Measurements from ENCODE around the gene NR2C1.

NR2C1 gene

DNA sequence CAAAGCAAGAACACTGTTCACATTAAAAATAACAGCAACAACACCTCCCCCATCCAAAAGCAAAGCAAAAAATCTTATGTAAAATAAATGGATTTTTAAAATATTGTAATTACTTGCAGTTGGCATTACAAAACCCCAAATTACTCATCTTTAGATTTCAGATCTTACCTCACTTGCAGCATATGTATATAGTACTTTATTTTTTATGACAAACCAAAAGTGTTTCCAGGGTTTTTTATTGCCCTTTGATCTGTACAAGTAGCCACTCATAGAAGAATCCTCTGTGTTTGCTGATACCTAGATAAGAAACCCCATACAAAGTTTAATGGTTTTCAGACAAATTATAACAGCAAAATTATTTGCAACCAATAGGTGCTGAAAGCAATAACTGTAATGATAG, 12.2 kb upstream of the NR2C1 start:
- no peak for DNase-seq (ENCODE audit: low read depth in 3 of 3)

DNA sequence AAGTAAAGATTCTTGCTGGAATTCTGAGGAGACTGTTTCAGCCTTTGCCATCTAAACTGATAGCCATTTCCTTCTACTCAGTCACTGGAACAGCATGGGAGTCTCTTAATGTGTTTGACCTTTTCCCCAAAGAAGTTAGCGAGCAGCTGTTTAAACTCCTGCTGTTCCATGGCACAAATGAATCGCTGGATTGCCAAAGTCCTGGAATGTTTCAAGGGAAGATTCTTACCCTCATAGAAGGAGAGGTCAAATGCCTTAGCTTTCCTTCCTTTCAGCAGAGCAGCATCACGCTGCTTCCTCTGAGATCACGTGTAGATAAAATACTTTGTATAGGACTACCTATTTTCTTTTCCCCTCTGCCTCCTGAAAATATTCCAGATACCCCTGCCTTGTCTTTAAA, 10.5 kb upstream of the NR2C1 start:
- no peak for DNase-seq (ENCODE audit: low read depth in 3 of 3)

DNA sequence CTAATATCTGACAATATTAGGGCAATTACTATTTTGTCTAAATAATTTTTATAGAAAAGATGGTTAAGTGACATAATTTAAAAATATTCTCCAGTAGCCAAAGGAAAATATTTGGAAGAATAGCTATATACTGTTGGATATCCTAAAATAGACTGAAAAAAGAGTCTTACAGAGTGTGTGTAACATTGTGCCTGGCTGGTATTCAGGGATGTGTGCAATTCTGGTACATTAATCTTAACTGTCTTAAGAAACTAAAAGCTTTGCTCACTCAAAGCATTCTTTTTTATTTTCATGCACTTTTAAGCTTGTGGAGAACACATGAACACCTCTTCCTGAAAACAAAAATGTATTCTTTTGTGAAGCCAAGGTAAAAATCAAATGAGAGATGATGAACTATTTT, 10.1 kb upstream of the NR2C1 start:
- no peak for DNase-seq (ENCODE audit: low read depth in 3 of 3)

DNA sequence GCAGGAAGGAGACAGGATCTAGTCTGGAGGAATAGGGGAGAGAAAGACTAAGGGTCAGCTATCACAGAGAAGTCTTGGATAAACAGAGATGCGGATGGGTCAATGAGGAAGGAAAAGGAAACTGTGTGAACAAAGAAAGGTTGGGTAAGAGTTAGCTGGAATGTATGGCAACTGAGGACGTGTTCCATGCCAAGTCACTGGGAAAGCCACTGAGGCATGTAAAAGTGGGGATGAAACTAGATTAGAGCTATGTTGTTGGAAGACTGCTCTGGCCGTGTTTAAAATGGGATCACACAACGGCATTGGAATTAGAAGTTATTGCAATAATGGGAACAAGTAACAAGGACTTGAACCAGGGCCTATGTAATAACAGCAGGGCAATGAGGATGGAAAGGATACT, 3.9 kb upstream of the NR2C1 start:
- no peak for DNase-seq (ENCODE audit: low read depth in 3 of 3)

DNA sequence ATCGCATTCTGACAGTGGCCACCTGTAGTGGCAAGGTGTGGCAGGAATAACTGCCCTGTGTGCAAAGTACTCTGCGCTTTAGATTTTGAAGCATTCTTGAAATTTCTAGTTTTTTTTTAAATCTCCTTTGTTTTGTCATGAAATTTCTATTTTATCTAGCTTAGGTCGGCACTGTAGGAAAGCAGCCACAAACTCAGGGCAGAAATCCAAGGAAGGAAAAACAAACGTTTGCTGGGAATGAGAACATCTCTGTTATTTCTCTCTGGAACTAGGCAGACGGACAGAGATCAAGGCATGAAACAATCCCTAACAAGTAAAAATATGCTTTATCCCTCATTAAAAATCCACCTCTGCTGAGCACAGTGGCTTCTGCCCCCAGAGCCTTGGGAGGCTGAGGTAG, 1.3 kb upstream of the NR2C1 start:
- DNase-seq (ENCODE audit: low read depth in 3 of 3) = no peak

DNA sequence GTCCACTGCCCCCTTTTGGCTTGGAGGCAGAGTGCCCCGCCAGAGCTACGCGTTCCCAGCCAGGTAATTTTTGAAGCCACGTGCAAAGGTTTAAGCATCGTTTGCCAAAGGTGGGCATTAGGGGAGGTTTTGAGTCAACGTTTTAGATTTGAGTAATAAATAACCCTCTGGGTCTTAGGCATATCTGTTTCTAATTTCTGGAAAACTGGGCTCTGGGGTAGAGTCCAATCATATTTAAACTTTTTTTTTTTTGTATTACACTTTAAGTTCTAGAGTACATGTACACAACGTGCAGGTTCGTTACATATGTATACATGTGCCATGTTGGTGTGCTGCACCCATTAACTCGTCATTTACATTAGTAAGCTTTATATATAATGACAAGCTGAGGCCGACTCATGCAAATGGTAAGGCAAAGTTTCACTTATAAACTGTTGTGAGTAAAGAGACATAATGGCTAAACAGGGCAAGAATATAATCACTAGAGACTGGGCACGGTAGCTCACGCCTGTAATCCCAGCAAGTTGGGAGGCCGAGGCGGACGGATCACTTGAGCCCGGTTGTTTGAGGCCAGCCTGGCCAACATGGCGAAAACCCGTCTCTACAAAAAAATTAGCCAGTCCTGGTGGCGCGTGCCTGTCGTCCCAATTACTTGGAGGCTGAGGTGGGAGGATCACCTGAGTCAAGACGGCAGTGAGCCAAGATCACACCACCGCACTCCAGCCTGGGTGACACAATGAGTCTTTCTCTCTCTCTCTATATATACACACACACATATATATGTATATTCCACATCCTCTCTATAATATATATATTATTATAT, 491 bp upstream of the NR2C1 start:
- no peak for DNase-seq (ENCODE audit: low read depth in 3 of 3)

DNA sequence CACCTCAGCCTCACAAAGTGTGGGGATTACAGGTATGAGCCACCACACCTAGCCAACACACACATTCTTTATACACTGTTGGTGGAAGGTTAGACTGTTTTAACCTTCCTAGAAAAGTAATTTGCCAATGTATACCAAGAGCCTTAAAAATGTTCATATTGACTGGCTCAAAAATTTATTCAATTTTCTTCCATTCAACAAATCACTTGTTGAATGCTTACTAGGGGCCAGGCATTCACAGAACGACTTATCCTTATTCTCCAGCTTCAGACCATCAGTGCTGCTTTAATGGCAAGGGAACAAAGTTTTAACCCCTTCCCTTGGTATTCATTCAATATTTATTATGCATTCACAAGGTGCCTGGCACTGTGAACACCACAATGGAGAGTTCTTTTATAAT, 3.0 kb downstream of the NR2C1 start:
- no peak for DNase-seq (ENCODE audit: low read depth in 3 of 3)

DNA sequence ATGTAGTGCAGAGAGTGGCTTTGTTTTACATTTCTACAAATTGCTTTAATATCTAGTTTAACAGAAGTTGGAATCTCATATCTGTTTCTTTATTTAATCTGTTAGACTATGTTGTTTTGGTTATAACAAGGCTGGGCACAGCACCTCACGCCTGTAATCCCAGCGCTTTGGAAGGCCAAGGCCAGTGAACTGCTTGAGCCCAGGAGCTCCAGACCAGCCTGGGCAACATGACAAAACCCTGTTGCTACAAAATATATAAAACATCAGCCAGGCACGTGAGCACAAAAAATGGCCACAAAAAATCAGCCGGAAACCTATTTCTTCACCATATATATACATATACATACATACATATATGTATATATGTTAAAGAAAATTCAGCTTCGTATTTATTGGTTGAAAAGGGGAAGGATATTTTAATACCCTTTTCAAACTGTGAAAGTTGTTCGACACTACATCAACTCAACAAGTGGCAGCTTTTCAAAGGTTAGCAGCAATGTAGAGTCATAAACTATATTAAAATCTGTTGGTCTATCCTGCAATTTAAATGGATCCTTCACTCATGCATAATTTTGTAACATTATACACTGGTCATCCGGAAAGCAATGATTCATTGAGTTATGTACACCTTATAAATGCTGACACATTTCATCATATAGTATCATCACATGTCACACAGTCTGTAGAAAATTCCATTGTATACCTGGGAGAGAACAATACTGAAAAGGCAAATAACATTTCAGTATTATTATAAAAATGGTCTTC, 7.1 kb downstream of the NR2C1 start:
- no peak for DNase-seq (ENCODE audit: low read depth in 3 of 3)

DNA sequence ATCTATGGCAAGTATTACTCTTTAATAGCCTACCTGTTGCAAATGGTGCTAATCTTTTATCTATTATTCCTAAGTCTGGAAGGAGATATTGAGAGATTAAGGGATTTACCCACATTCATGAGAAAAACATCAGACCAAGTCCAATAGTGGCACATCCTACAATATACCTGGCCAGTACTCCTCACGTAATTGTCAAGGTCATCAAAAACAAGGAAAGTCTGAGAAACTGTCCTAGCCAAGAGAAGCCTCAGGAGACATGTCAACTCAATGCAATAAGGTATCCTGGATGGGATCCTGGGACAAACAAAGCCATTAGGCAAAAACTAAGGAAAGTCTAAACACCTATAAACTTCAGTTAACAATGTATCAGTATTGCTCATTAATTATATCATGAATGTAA, 12.5 kb downstream of the NR2C1 start:
- no peak for DNase-seq (ENCODE audit: low read depth in 3 of 3)

DNA sequence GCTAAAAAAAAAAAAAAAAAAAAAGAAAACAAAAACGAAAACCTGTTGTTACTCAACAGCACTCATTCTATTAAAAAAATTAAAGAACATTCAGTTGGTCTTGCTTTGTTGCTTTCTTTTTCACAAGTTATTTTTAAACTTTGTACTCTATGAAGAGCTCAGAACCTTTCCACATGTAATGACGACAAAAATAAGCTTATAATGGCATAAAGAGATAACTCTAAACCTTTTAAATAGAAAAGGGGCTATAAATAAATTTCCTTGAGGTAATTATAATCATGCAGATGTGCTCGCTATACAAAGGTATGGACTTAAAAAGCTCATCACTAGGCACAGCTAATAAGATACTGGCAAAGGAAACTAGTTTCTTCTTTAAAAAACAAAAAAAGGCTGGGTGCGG, 13.4 kb downstream of the NR2C1 start:
- DNase-seq (ENCODE audit: low read depth in 3 of 3) = no peak

DNA sequence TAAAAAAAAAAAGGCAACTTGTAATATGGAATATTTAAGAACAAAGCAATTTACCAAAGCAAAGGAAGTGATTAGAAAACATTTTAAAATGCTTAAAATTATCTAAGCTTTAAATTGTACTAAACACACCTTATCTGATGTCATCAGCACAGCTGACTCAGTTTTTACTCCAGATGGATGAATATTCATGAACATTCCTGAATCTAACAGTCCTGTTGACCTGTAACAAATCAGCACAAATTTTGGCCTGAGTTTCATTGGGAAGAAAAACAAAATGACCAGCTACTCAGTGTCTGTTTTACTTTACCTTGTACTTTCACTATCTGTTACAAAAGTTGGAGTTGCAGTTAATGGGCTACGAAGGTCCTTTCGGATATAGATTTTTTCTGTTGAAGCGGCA, 16.0 kb downstream of the NR2C1 start:
- no peak for DNase-seq (ENCODE audit: low read depth in 3 of 3)

DNA sequence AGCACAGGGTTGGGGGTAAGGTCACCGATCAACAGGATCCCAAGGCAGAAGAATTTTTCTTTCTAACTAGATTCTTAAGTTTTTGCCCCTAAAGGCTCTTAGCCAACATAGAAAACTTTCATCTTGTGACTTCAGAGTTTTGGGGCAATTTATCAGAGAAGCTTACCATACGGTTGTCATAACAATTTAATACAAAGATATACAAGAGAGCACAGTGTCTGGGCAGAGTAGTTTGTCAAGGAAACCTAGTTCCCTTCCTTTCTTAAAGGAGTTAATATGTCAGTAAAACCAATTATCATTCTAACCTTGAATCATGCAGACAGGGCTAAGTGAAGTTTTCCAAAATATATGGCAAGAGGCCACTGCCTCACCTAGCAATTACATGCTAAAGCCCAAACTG, 18.4 kb downstream of the NR2C1 start:
- DNase-seq (ENCODE audit: low read depth in 3 of 3) = no peak

DNA sequence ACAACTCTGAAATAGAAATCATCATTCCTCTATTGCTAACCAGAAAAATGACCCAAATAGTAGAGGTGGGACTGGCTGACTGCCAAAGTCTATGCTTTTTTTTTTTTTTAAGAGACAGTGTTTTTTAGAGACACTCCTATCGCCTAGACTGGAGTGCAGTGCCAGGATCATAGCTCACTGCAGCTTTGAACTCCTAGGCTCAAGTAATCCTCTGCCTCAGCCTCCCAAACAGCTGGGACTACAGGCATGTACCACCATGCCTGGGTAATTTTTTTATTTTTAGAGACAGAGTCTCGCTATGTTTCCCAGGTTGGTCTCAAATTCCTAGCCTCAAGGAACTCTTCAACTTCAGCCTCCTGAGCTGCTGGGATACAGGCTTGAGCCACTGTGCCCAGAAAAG, 19.2 kb downstream of the NR2C1 start:
- no peak for DNase-seq (ENCODE audit: low read depth in 3 of 3)

DNA sequence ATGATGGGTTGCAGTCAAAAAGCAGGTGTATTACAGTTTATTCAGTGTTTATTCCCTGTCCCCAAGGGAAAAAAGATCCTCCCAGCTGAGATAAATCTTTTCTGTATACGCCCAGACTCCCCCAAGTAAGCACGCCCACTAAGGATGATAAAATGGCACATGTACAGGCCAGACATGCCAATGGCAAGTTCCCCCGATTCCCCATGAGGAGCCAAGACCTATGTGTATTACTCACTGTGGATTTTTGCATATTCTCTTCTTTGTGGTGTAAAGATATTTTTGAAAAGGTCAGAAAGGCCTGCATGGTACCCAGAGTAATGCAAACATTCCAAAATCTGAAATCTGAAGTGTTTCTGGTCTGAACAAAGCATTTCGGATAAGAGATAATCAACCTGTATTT, 22.2 kb downstream of the NR2C1 start:
- no peak for DNase-seq (ENCODE audit: low read depth in 3 of 3)

DNA sequence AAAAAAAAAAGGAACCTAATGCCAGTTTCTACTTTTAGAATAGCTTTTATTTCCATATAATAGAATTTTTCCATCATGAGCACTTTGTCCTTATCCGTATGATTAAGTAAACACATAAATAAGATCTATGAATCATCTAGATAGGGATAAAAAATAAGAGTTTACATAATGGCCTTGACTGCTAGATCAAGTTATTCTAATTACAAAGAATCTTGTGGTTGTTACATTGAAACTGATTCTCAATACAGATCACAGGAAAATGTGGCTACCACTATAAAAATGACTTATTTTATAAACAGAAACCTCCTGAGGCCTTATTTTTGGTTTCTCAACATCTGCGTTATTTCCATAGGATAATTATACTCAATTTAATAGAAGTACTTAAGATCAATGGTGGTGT, 35.5 kb downstream of the NR2C1 start:
- no peak for DNase-seq (ENCODE audit: low read depth in 3 of 3)

DNA sequence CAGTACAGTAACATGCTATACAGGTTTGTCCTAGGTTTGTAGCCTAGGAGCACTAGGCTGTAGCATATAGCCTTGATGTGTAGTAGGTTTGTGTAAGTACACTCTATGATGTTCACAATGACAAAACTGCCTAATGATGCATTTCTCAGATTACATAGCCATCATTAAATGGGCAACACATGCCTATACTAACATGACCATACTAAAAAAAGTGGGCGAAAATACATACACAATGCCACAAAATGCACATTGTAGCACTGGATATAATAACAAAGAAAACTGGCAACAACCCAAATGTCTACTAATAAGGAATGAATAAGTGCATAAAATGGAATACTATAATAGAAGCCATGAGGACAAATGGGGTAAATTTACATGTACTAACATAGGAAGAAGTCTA, 38.7 kb downstream of the NR2C1 start:
- DNase-seq (ENCODE audit: low read depth in 3 of 3) = no peak

DNA sequence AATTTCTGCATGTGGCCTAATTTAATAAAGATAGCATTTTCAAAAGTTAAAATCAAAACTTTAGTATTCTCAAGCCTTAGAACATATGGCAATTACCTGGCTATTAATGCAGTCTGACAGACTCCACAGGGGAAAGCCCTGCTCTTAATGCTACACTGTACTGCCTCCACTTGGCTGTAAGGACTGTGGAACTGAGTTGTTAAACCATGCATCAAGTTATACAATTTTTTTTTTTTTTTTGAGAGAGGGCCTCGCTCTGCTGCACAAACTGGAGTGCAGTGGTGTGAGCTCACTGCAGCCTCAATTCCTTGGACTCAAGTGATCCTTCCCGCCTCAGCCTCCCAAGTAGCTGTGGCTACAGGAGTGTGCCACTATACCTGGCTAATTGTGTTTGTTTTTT, 50.9 kb downstream of the NR2C1 start:
- DNase-seq (ENCODE audit: low read depth in 3 of 3) = no peak

DNA sequence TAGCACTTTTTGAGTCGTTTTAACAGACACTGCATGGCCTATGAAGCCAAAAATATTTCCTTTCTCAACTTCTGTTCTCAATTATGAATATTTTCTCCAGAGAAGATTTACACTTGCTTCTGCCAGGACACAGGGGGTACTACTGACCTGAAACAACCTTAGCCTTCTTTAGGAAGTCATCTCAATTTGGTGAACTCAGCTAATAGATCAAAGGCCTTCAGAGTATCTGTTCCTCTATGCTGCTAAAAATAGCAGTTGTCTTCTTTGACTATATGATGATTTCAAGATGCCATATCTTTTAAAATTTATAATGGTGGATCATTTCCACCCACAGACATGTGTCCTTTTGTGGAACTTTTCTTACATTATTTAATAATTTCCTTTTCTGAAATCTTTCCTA, 55.9 kb downstream of the NR2C1 start:
- no peak for DNase-seq (ENCODE audit: low read depth in 3 of 3)

DNA sequence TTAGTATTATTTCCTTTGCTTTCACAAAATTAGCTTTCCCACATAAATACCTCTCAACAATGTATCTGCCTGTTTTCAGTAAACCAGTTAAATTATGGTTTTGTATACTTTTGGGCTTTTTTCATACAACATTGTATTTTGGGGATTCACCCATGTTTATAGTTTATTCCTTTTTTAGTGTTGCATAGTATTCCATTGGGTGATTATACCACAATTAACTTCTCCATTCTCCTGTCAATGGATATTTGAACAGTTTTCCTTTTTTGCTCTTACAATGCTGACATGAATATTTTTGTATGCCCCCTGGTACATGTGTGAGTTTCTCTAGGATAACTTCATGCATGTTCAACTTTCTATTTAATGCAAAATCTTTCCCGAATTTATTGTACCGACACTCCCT, 57.3 kb downstream of the NR2C1 start:
- no peak for DNase-seq (ENCODE audit: low read depth in 3 of 3)

DNA sequence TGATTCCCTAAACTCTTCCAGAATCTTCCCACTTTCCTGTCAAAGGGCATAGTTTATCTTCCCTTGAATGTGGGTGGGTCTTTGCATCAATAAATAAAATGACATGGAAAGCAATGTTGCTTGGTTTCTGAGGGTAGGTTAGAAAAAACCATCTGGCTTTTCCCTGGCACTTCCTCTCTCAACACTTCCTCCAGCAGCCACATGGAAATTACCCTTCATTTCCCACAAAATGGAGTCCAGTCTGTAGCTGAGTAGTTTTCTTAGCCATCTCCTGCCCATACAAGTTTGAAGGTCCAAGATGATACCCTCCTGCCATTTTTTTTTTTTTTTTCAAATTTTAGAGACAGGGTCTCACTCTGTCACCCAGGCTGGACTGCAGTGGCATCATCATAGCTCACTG, 58.9 kb downstream of the NR2C1 start:
- no peak for DNase-seq (ENCODE audit: low read depth in 3 of 3)

DNA sequence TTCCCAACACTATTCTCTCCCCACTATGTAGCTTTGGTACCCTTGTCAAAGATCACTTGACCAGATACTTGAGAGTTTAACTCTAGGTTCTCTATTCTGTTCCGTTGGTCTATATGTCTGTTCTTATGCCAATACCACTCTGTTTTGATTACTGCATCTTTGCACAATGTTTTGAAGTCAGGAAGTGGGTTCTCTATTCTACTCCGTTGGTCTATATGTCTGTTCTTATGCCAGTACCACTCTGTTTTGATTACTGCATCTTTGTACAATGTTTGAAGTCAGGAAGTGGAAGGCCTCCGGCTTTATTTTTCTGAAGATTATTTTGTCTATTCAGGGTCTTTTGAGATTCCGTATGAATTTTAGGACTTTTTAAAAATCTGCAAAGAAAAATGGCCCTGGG, 67.2 kb downstream of the NR2C1 start:
- DNase-seq (ENCODE audit: low read depth in 3 of 3) = no peak

DNA sequence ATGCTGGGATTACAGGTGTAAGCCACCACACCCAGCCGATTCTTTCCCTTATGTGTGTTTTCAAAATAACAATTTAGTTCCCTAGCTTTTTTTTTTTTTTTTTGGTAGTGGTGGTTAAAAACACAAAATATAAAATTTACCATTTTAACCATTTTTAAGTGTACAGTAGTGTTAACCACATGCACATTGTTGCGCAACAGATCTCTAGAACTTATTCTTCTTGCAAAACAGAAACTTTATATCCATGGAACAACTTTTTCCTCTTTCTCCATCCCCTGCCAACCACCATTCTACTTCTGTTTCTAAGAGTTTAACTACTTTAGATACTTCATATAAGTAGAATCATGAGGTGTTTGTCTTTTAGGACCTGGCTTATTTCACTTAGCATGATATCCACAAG, 68.8 kb downstream of the NR2C1 start:
- no peak for DNase-seq (ENCODE audit: low read depth in 3 of 3)

DNA sequence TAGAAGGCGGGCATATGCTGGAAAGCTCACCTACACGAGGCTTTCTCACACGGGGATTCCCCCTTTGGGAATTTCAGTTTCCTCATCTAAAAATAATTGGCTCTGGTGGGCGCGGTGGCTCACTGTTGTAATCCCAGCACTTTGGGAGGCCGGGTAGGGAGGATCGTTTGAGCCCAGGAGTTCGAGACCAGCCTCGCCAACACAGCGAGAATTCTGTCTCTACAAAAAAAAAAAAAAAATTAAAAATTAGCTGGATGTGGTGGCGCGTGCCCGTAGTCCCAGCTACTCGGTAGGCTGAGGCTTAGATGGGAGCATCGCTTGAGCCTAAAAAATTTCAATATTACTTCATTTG, 69.5 kb downstream of the NR2C1 start:
- no peak for DNase-seq (ENCODE audit: low read depth in 3 of 3)

Measured in stimulated activated CD4-positive, alpha-beta T cell treated with anti-CD3 and anti-CD28 coated beads, TNF-alpha, amount 100 ng/mL, for 48 hours (primary cell).